B cell (primary cell): Measurements from ENCODE around the gene DDX21.

ENCODE experiments used
- EZH2 ChIP-seq: IDR thresholded peaks from 2 replicates; pipeline ENCODE4 v1.6.1; 2012; ENCODE audit warnings: borderline replicate concordance, low read depth, mild to moderate bottlenecking, moderate library complexity, low read length; ENCODE audit not compliant: insufficient read depth, poor library complexity, severe bottlenecking
- TF ChIP-seq, protein P1 (sequence below): fragments of 200-600 bp; IDR thresholded peaks from one replicate; pipeline ENCODE4 v1.8.0; 2022; ENCODE audit warnings: antibody characterized with exemption, mild to moderate bottlenecking

DNA sequence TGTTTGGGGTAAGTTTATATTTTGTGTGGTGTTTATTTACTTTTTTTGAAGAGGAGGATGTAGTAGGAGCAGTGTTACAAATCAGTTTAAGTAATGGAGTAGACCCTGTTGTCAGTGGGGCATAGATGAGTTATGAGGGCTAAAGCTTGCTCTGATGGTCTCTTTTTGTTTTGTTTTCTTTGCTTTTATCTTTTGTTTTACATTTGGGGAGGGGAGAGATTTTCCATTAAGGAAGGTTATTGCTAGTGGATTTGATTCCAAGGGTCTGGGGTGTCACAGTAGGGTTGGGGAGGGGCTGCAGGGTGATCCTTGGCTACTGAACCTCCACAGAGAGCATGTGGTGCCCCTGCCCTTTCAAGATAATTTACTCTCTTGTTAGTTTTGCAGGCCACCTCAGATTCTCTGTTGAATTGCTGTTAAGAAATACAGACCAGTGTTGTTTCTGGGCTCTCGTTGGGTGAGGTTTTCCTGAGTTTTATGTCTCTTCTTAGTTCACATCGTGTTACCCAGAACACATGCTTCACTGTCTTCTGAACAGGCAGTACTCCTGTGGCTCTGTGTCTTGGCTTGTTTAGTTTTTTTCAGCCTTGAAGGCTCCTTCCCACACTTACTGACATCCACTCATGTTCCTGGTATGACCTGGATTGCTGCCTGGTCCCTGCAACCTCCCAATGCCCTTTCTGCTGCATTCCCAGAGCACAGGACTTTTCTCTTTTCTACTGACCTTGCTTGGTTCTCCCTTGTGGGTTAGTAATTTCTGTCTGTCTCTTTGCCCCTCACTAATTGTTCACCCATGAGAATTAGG lies 36.9 kb downstream of the DDX21 start:
- no peak for TF ChIP-seq EZH2
- TF ChIP-seq, protein P1, sequence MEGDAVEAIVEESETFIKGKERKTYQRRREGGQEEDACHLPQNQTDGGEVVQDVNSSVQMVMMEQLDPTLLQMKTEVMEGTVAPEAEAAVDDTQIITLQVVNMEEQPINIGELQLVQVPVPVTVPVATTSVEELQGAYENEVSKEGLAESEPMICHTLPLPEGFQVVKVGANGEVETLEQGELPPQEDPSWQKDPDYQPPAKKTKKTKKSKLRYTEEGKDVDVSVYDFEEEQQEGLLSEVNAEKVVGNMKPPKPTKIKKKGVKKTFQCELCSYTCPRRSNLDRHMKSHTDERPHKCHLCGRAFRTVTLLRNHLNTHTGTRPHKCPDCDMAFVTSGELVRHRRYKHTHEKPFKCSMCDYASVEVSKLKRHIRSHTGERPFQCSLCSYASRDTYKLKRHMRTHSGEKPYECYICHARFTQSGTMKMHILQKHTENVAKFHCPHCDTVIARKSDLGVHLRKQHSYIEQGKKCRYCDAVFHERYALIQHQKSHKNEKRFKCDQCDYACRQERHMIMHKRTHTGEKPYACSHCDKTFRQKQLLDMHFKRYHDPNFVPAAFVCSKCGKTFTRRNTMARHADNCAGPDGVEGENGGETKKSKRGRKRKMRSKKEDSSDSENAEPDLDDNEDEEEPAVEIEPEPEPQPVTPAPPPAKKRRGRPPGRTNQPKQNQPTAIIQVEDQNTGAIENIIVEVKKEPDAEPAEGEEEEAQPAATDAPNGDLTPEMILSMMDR, result no peak
